Measurements from ENCODE around the gene ZBTB46.
"Not testable (repeated sequence)": the region's sequence is repeated elsewhere in the genome, so short reads cannot be mapped to it uniquely, and the experiment has no call there.

The ZBTB46 gene

GRCh38 chr20:63736893-63737694 lies 94.0 kb downstream of the ZBTB46 start:
- Histone ChIP-seq H3K9ac (ENCODE audit: low read depth, low read length) (no peak overlapping the region), H3K4me3 (ENCODE audit: low read length) (no peak overlapping the region), H3K36me3 (ENCODE audit: insufficient read depth, low read length) (peaks cover 36% of the 10 kb centered on the region), H3K4me1 (ENCODE audit: control insufficient read depth, insufficient read depth, low read length) (peaks cover 17% of the 10 kb centered on the region), H3K4me2 (ENCODE audit: low read length) (no peak overlapping the region), H3K27me3 (ENCODE audit: control insufficient read depth, insufficient read depth, low read length) (no peaks in the 10 kb centered on the region), H3K9me3 (replicated peaks; ENCODE audit: low read length) (no peaks in the 10 kb centered on the region)

GRCh38 chr20:63735859-63736718 lies 95.0 kb downstream of the ZBTB46 start, which contains the start of gene LIME1:
LIME1 (plus strand) TSS chr20:63736664; CDS start chr20:63737550, 886 bp downstream.
- Histone ChIP-seq H3K27me3 (ENCODE audit: control insufficient read depth, insufficient read depth, low read length) (no peaks in the 10 kb centered on the region), H3K9me3 (replicated peaks; ENCODE audit: low read length) (no peaks in the 10 kb centered on the region), H3K4me2 (ENCODE audit: low read length) (no peak within 1 kb of the TSS), H3K9ac (ENCODE audit: low read depth, low read length) (no peak within 1 kb of the TSS), H3K4me1 (ENCODE audit: control insufficient read depth, insufficient read depth, low read length) (peaks cover 8% of the 10 kb centered on the region), H3K36me3 (ENCODE audit: insufficient read depth, low read length) (peaks cover 31% of the 10 kb centered on the region), H3K4me3 (ENCODE audit: low read length) (no peak within 1 kb of the TSS)

- no peak overlapping the region for H3K9ac ChIP-seq (ENCODE audit: low read depth, low read length)
- H3K4me2 ChIP-seq (ENCODE audit: low read length): no peak overlapping the region
- H3K36me3 ChIP-seq (ENCODE audit: insufficient read depth, low read length): peaks cover 35% of the 10 kb centered on the region
- H3K4me1 ChIP-seq (ENCODE audit: control insufficient read depth, insufficient read depth, low read length): peaks cover 5% of the 10 kb centered on the region
- H3K4me3 ChIP-seq (ENCODE audit: low read length): no peak overlapping the region
- no peaks in the 10 kb centered on the region for H3K27me3 ChIP-seq (ENCODE audit: control insufficient read depth, insufficient read depth, low read length)
- no peaks in the 10 kb centered on the region for H3K9me3 ChIP-seq (replicated peaks; ENCODE audit: low read length)
These were observed 95.9 kb downstream of the ZBTB46 start for GRCh38 chr20:63734946-63735858.

- Histone ChIP-seq H3K4me3 (ENCODE audit: low read length) (no peak overlapping the region), H3K4me2 (ENCODE audit: low read length) (no peak overlapping the region), H3K27me3 (ENCODE audit: control insufficient read depth, insufficient read depth, low read length) (no peaks in the 10 kb centered on the region), H3K4me1 (ENCODE audit: control insufficient read depth, insufficient read depth, low read length) (peaks cover 4% of the 10 kb centered on the region), H3K9me3 (replicated peaks; ENCODE audit: low read length) (no peaks in the 10 kb centered on the region), H3K9ac (ENCODE audit: low read depth, low read length) (no peak overlapping the region), H3K36me3 (ENCODE audit: insufficient read depth, low read length) (peaks cover 38% of the 10 kb centered on the region)
These were observed 96.7 kb downstream of the ZBTB46 start for GRCh38 chr20:63734111-63734945.

- peaks cover 38% of the 10 kb centered on the region for H3K36me3 ChIP-seq (ENCODE audit: insufficient read depth, low read length)
- H3K4me1 ChIP-seq (ENCODE audit: control insufficient read depth, insufficient read depth, low read length): no peaks in the 10 kb centered on the region
- H3K4me3 ChIP-seq (ENCODE audit: low read length): no peak overlapping the region
- no peaks in the 10 kb centered on the region for H3K9me3 ChIP-seq (replicated peaks; ENCODE audit: low read length)
- H3K9ac ChIP-seq (ENCODE audit: low read depth, low read length): no peak overlapping the region
- H3K4me2 ChIP-seq (ENCODE audit: low read length): no peak overlapping the region
- no peaks in the 10 kb centered on the region for H3K27me3 ChIP-seq (ENCODE audit: control insufficient read depth, insufficient read depth, low read length)
These were observed 97.4 kb downstream of the ZBTB46 start for GRCh38 chr20:63733579-63734081.

- Histone ChIP-seq H3K4me2 (ENCODE audit: low read length) (no peak overlapping the region), H3K4me3 (ENCODE audit: low read length) (no peak overlapping the region), H3K9ac (ENCODE audit: low read depth, low read length) (no peak overlapping the region), H3K4me1 (ENCODE audit: control insufficient read depth, insufficient read depth, low read length) (no peaks in the 10 kb centered on the region), H3K27me3 (ENCODE audit: control insufficient read depth, insufficient read depth, low read length) (no peaks in the 10 kb centered on the region), H3K9me3 (replicated peaks; ENCODE audit: low read length) (no peaks in the 10 kb centered on the region), H3K36me3 (ENCODE audit: insufficient read depth, low read length) (peaks cover 38% of the 10 kb centered on the region)
These were observed 97.9 kb downstream of the ZBTB46 start for GRCh38 chr20:63733117-63733516.

- no peaks in the 10 kb centered on the region for H3K9me3 ChIP-seq (replicated peaks; ENCODE audit: low read length)
- H3K36me3 ChIP-seq (ENCODE audit: insufficient read depth, low read length): peaks cover 38% of the 10 kb centered on the region
- no peak overlapping the region for H3K4me2 ChIP-seq (ENCODE audit: low read length)
- no peaks in the 10 kb centered on the region for H3K27me3 ChIP-seq (ENCODE audit: control insufficient read depth, insufficient read depth, low read length)
- no peaks in the 10 kb centered on the region for H3K4me1 ChIP-seq (ENCODE audit: control insufficient read depth, insufficient read depth, low read length)
- H3K4me3 ChIP-seq (ENCODE audit: low read length): no peak overlapping the region
- H3K9ac ChIP-seq (ENCODE audit: low read depth, low read length): no peak overlapping the region
These were observed 98.7 kb downstream of the ZBTB46 start for GRCh38 chr20:63732118-63733095.

GRCh38 chr20:63731410-63731809 lies 99.7 kb downstream of the ZBTB46 start:
- H3K4me3 ChIP-seq (ENCODE audit: low read length): no peak overlapping the region
- no peaks in the 10 kb centered on the region for H3K4me1 ChIP-seq (ENCODE audit: control insufficient read depth, insufficient read depth, low read length)
- H3K27me3 ChIP-seq (ENCODE audit: control insufficient read depth, insufficient read depth, low read length): no peaks in the 10 kb centered on the region
- peaks cover 35% of the 10 kb centered on the region for H3K36me3 ChIP-seq (ENCODE audit: insufficient read depth, low read length)
- no peak overlapping the region for H3K4me2 ChIP-seq (ENCODE audit: low read length)
- no peak overlapping the region for H3K9ac ChIP-seq (ENCODE audit: low read depth, low read length)
- H3K9me3 ChIP-seq (replicated peaks; ENCODE audit: low read length): no peaks in the 10 kb centered on the region

- H3K4me3 ChIP-seq (ENCODE audit: low read length); H3K9ac ChIP-seq (ENCODE audit: low read depth, low read length); H3K4me1 ChIP-seq (ENCODE audit: control insufficient read depth, insufficient read depth, low read length); H3K27me3 ChIP-seq (ENCODE audit: control insufficient read depth, insufficient read depth, low read length); H3K4me2 ChIP-seq (ENCODE audit: low read length); H3K9me3 ChIP-seq (replicated peaks; ENCODE audit: low read length): not testable (repeated sequence)
- H3K36me3 ChIP-seq (ENCODE audit: insufficient read depth, low read length): peaks cover 30% of the 10 kb centered on the region
These were observed 100.8 kb downstream of the ZBTB46 start for GRCh38 chr20:63730189-63730733.
